EL (cell line): ENCODE data around the gene AQP1.
A peak's percentile ranks its signal among the peaks of the same experiment; 100 is the strongest.

Experiments
- DNase-seq: peaks from one replicate; pipeline ENCODE4 v3.0.0-alpha.2; 2016

The AQP1 gene

DNA sequence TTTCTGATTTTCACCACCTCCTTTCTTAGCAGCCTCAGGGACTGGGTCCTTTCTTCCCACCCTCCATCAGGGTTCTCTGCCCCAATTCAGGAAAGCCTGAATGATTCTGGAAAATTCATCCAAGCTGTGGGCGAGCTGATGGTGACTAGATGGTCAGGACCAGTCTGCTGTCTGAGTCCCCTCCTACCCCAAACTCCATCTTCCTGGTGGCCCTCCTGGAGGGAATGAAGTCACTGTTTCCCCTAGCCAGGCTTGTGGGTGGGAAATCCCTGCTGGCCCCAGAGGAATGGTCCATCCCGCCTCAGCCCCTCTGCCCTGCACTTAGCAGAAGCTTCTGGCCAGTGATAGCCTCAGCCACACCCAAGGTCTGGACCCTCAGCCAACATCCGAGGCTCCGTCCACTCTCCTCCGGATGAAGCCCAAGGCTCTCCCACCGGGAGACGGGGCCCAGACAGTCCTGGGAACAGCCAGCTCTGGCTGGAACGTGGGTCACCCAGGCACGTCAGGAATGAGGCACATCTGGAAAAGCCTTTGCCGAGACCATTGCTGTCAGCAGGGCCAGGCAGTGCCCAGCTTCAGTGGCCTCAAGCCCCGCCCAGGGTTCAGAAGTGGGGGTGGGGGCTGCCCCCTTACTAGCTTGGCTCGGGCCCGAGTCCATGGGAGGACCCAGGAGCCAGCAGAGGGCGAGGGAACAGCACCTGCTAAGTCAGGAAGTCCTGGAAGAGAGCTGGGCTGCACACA, 4.0 kb upstream of the AQP1 start:
- DNase-seq: no peak

GRCh38 chr7:30908681-30909080, 3.0 kb upstream of the AQP1 start:
- DNase-seq: no peak

DNA sequence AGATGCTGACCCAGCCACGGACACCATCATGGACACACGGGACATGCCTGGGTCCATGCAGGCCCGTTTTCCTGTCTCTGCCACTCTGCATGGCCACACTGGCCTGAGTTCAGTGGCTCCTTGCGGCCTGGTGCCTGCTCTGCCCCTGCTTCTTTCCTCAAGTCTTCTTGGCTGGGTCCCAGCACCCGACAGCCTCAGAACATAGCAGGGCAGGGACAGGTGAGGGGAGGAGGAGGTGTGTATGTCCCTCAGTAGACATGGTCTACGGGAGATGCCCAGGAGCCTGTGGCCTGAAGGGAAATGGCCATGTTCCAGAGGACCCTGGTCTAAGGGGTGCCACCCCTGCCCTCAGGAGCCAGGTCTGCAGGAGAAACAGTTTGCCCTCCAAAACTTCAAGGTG, 2.2 kb upstream of the AQP1 start:
- DNase-seq: no peak

- DNase-seq: no peak
These were observed 1.1 kb upstream of the AQP1 start for GRCh38 chr7:30910411-30911073.

GRCh38 chr7:30911133-30911532, 520 bp upstream of the AQP1 start:
- DNase-seq: no peak

DNA sequence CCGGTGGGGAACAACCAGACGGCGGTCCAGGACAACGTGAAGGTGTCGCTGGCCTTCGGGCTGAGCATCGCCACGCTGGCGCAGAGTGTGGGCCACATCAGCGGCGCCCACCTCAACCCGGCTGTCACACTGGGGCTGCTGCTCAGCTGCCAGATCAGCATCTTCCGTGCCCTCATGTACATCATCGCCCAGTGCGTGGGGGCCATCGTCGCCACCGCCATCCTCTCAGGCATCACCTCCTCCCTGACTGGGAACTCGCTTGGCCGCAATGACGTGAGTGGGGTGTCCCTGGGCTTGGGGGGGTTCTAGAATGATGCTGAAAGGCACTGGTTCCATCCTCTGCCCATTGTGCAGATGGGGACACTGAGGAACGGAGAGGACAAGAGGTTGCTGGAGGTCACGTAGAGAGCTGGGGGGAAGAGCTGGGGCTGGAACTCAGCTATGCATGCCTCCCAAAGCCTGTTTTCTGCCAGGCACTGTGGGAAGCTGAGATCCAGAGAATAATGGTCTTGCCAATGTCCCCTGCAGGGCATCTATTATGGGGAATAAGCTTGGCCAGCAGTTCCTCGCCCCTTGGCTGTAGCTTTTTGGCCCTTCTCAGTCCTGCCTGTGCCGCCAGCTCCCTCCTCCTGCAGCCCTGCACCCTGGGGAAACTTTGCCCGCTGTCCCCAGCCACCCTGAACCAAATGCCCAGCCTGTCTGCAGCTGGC, 523 bp downstream of the AQP1 start:
- no peak for DNase-seq

DNA sequence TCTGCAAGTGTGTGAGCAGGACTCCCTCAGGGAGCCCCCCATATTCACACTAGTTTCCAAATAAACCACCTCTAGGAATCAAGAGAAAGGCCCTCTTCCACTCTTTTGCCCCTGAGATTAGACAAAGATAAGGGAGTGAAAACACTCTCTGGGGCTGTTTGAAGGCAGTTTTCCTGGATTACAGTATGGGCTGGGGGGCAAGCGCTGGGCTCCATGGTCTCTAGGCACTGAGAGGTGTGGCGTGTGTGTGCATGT, 1.0 kb downstream of the AQP1 start:
- no peak for DNase-seq

DNA sequence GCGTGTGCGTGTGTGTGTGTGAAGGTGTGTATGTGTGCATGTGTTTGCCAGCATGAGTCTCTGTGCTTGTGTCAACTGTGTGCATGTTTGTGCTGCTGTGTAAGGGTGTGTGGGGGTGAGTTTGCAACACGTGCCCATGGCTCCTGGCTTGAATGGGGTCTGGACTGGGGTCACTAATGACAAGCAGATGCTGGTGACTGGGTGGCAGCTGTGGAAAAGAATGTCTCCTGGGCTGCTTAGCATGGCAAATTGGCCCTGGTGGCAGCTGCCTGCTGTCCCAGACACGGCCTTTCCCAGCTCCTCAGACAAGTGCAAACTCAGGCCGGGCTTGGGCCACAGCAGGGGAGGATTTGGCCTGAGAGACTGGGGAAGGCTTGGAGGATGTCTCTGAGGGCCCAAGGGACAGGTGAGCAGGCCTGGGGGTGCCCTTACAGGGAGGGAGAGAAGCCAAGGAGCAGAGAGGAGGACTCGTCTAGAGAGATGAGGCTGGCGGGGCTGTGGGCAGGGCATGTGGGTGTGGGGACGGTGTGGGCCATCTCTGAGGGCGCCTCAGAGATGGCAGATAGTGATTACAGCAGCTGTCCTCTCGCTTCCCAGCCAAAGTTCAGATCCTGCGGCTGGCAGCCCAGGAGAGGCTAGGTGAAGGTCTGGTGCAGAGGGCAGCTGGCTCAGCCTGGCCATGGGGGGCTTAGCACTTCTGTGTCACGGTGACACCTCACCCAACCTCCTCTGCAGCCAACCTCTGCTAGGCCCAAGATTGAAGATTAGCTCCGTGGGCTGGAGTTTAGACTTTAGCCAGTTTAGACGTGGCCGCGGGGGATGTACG, 1.5 kb downstream of the AQP1 start:
- no peak for DNase-seq

- DNase-seq: no peak
These were observed 2.3 kb downstream of the AQP1 start for GRCh38 chr7:30913821-30914515.

- peak; percentile 78 for DNase-seq
These were observed 2.9 kb downstream of the AQP1 start for GRCh38 chr7:30914596-30914995.

DNA sequence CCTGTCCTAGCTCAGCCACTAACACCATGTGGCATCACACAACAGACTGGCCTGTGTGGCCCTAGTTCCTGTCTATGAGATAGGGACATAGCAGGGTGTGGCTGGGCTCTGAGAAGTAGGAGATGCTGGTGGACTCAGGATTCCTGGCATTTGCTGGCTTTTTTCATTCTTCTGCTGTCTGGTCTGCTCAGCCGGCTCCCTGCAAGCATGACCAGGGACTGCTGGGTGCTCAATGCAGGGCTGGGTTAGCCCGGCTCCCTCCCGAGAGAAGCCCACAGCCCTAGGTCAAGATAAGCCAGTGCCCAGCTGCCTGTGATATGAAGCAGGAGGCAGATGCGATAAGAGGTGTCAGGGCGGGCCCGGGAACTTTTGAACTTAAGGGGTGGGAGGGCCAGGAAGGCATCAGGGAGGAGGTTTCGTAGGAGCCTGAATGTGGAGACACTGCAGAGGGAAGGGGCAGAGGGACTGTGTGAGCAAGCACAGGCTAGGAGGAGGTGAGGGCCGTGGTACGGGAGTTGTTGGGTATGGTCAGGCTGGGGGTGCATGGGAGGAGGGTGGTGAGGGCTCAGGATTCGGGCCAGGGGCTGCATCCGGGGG, 3.5 kb downstream of the AQP1 start:
- DNase-seq: no peak

DNA sequence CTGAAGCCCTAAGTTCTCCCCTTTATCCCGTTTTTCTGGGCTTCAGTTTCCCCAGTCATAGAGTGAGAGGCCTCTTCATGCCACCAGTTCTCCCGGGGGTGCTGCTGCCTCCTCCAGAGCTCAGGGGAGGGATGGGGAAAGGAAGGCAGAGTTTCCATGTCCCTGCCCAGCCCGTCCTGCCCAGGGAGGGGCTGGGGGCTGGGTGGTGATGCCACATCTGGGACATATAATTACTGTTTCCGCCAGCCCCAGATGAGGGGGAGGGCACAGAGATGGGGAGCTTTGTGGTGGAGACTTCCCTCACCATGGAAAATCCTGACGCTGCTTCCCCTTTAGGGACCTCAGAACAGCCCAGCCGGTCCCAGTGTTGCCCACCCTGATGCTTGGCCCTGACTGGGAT, 4.1 kb downstream of the AQP1 start:
- no peak for DNase-seq

GRCh38 chr7:30916255-30916654, 4.6 kb downstream of the AQP1 start:
- no peak for DNase-seq

DNA sequence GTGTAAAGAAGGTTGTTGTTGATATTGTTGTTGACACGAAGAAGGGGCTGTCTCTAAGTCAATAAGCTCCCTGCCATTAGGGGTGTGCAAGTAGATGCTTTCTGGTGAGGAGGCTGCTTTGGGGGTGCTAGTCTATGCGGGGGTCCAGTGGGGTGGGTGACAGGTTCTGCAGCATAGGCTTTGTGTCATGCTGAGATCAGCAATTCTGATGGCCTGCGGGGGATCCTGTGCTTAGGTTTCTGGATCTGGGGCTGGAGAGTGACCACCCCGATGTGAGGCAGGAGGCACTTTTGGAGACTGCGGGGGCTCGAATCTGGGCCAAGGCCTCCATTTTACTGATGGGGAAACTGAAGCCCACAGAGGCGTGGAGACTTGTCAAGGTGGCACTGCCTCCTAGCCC, 5.1 kb downstream of the AQP1 start:
- no peak for DNase-seq

DNA sequence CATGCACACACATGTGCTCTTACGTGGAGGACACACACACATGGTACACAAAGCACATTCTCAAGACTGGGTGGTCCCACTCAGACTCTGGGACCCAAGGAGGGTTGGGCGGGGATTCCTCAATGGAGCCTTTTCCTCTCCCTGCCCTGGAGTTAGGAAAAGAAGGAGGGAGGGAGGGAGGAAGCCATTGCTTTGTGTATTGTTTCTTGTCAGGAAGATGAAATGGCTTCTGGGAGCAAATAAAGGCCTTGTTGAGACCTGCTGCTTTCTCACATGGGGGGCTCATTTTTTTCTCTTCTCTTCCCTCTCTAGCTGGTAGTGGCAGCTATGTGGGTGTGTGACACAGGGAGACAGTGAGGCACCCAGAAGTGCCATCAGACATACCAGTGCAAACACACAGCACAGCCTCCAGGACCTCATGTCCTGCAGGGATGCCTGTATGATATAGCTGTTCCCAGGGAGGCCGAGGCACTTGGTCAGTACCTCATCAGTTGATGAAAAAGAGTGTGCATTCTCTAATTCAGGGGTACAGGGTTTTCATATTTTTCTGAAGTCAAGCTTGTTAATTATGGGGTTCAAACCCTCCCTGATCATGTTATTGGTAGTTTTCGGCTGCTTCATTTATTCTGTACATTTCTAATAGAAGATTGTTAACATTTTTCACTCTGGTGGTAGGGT, 5.7 kb downstream of the AQP1 start:
- DNase-seq: no peak

- DNase-seq: no peak
These were observed 7.0 kb downstream of the AQP1 start for GRCh38 chr7:30918676-30919075.

GRCh38 chr7:30920021-30920583, 8.4 kb downstream of the AQP1 start:
- peak; percentile 19 for DNase-seq

DNA sequence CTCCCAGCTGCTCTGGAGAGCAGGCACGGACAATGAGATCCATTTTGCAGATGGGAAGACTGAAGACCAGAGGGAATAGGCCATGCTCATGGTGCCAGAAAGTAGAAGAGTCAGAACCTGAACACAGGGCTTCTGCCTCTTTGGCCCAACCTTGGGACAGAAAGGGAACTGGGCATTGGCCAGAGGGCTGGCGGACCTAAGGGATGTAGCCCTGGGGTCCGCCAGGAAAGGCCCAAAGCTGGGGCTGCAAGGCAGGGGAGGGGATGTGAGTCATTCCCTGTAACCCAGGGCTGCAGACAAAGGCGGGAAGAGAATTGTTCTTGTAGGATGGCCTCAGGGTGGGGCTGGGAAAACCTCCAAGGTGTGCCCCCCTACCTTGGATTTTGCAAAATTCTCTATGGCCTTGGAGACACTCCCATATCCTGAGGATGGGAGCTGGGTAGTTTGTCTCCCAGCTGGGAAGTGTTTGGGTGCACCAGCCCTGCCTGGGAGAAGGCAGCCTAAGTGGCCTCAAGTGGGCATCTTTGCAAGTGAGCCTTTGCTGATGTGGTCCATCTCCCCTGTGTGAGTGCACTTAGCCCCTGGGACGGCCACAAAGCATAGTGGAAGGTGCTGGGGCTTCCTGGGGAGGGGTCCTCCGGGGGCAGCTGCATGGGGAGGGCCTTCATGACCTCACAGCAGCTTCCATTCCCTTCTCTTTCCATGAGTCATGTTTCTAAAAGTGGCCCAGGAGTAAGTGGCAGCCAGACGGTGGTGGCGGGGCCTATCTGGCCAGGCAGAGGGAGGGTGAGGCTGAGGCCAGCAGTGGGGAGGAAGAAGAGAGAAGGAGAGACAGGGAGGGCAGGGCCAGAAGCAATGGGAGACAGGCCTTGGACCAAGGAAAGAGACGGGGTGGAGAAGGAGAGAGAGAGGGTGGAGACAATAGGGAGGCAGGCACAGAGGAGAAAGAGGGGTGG, 9.2 kb downstream of the AQP1 start:
- peak; percentile 43 for DNase-seq

DNA sequence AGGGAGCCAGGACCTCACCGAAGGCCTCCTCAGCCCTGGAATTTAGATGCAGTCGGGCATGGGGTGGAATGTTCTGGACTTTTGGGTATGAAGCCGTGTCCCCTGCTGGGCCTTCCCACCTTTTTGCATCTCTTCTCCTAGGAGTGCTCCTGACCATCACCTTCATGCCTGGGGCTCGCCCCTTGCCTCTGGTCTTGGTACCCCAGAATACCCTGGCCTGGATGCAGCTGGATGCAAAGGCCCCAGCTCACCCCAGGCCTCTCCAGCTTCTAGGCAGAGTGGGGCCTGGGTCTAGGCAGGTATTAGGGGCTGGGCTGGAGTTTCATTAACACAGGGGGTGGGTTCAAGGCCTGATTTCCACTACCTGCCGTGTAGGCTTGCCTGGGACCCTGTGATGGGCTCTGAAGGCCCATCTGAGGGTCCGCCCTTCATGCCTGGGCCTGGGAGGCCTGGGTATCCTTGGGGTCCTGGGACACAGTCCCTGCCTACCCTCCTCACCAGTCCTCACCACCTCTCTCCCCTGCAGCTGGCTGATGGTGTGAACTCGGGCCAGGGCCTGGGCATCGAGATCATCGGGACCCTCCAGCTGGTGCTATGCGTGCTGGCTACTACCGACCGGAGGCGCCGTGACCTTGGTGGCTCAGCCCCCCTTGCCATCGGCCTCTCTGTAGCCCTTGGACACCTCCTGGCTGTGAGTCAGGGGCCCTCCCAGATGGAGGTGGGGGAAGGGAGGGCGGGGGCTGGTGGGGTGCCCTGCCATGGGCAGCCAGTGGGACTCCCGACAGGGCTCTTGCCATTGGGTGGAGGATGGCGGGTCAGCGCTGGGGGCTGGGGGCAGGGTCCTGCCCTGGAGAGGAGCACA, 10.1 kb downstream of the AQP1 start:
- no peak for DNase-seq
